NB4 (cell line): ENCODE results near the gene MAPK6.
A peak's percentile ranks its signal among the peaks of the same experiment; 100 is the strongest.
"Not testable (repeated sequence)": the region's sequence is repeated elsewhere in the genome, so short reads cannot be mapped to it uniquely, and the experiment has no call there.

Experiments
- DNase-seq: peaks from one replicate; pipeline ENCODE4 v3.0.0; 2010; ENCODE audit warnings: low read depth
- H3K4me3 ChIP-seq: one replicate; pipeline ENCODE4 v1.5.1; 2011; ENCODE audit warnings: mild to moderate bottlenecking, low read depth, low read length, moderate library complexity
- MYC ChIP-seq: IDR thresholded peaks from 2 replicates; pipeline ENCODE4 v1.6.1; 2011; ENCODE audit warnings: low read depth, low read length
- POLR2A ChIP-seq: IDR thresholded peaks from 2 replicates; pipeline ENCODE4 v1.6.1; 2011; ENCODE audit warnings: mild to moderate bottlenecking; ENCODE audit not compliant: insufficient read length; ENCODE audit errors: extremely low read depth
- TF ChIP-seq, protein P1 (sequence below): IDR thresholded peaks from one replicate; pipeline ENCODE4 v1.5.1; 2012; ENCODE audit warnings: low read depth, low read length
- TF ChIP-seq, protein P2 (sequence below): IDR thresholded peaks from 2 replicates; pipeline ENCODE4 v1.6.1; 2011; ENCODE audit warnings: low read depth, low read length

The MAPK6 gene

DNA sequence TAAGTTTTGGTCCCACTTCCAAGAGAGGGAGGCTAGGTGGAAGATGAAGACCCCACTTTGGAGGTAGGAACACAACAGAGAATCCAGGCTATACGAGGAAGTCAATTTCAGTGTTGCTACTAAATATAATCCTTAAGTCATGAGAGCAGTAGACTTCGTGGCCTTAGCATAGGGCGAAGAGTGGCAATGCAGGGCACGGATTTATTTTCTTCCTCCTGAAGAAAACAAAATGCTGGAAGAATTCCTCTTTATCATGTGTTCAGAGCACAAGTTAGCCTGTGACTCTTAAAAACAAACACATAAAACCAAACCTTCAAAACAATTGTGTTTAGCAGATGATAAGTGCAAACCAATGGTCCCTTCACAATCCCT lies 74.1 kb downstream of the MAPK6 start:
- no peak for DNase-seq
- H3K4me3 ChIP-seq, result no peak overlapping the region
- TF ChIP-seq POLR2A (no peak), MYC (no peak)
- TF ChIP-seq, protein P1, sequence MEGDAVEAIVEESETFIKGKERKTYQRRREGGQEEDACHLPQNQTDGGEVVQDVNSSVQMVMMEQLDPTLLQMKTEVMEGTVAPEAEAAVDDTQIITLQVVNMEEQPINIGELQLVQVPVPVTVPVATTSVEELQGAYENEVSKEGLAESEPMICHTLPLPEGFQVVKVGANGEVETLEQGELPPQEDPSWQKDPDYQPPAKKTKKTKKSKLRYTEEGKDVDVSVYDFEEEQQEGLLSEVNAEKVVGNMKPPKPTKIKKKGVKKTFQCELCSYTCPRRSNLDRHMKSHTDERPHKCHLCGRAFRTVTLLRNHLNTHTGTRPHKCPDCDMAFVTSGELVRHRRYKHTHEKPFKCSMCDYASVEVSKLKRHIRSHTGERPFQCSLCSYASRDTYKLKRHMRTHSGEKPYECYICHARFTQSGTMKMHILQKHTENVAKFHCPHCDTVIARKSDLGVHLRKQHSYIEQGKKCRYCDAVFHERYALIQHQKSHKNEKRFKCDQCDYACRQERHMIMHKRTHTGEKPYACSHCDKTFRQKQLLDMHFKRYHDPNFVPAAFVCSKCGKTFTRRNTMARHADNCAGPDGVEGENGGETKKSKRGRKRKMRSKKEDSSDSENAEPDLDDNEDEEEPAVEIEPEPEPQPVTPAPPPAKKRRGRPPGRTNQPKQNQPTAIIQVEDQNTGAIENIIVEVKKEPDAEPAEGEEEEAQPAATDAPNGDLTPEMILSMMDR, result no peak
- TF ChIP-seq, protein P2, sequence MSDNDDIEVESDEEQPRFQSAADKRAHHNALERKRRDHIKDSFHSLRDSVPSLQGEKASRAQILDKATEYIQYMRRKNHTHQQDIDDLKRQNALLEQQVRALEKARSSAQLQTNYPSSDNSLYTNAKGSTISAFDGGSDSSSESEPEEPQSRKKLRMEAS, result no peak

DNA sequence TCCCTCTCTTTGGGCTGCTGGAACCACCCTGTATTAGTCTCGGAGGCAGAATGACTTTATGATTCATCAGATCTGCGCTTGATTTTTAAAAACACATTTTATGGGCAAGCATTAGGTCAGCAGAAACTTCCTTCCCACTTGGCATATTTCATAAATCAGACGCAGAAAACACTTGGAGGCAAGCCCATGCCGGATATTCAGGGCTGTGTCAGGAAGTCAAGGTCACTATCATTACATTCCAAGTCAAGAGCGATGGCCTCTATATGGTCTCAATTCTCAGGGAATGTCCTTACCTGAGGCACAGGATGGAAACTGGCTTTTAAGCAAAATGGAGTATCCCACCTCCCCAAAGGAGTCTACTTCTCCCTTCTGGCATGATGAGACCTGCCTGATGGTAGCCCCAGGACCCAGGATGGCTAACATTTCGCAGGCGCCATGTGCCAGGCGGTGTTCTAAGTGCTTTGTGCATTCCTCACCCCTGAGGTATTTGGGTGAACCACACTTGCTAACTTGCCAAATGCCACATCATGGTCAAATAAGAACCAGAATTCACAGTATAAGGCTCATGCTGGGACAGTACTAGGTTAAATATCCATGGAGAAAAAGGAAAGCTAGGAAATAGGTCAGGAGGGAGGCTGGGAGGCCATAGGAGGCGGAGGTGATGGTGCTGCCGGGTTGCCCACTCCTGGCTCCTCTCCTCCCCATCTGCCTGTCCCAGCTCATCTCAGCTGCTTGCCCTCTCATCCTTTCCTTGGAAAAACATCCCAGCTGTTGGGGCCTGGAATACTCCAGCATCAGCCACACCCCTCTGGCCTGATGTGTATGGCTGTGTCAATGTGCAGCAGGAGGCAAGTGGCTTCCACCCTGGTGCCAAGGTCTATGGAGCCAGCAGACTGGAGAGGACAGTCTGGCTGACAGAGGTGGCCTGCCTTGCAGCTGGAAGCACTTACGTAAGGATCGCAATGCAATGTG lies 74.8 kb downstream of the MAPK6 start:
- TF ChIP-seq, protein P2, result no peak
- TF ChIP-seq POLR2A (no peak), MYC (no peak)
- TF ChIP-seq, protein P1, result no peak
- H3K4me3 ChIP-seq, result no peak overlapping the region
- no peak for DNase-seq

DNA sequence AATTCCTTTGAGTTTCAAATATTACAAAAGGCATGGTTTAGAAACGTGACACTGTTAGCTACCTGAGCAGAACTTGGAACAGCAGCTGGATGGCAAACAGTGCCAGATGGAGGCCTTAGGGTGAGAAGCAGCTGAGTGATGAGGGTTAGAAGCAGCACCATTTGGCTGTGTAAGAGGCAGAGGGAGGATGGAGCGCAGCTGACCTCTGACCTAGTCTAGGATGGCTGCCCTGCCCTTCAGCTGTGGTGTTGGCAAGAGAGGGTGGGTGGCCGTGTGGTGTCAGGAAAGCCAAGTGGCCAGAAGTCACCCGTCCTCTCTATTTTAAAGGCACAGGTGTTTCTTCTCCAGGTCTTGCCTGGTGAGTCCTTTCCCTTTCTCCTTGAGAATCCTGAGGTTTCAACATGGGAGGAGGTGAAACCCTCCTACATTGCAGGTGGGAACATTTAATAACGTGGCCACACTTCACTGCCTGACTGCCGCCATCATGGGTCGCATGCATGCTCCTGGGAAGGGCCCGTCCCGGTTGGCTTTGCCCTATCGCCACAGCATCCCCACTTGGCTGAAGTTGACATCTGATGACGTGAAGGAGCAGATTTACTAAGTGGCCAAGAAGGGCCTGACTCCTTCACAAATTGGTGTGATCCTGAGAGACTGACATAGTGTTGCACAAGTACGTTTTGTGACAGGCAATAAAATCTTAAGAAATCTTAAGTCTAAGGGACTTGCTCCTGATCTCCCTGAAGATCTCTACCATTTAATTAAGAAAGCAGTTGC lies 76.0 kb downstream of the MAPK6 start:
- TF ChIP-seq, protein P1, result no peak
- peak; percentile 67 for DNase-seq
- H3K4me3 ChIP-seq, result no peak overlapping the region

DNA sequence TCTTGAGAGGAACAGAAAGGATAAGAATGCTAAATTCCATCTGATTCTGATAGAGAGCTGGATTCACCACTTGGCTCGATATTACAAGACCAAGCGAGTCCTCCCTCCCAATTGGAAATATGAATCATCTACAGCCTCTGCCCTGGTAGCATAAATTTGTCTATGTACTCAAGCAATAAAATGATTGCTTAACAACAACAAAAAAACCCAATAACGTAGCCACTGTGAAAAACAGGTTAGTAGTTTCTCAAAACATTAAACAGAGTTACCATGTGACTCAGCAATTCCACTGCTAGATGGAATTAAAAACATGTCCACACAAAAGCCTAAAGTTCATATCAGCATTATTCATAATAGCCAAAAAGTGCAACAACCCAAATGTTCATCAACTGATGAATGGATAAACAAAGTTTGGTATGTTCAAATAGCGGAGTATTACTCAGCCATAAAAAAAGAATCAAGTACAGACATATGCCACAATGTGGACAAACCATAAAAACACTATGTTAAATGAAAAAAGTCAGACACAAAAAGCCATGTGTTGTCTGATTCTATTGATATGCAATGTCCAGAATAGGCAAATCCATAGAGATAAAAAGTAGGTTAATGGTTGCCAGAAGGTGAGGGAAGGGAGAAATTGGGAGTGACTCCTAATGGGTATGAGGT lies 76.7 kb downstream of the MAPK6 start:
- TF ChIP-seq, protein P2, result no peak
- no peak for TF ChIP-seq POLR2A
- TF ChIP-seq, protein P1, result no peak
- TF ChIP-seq MYC, result no peak
- DNase-seq, result peak; percentile 80
- no peak overlapping the region for H3K4me3 ChIP-seq

DNA sequence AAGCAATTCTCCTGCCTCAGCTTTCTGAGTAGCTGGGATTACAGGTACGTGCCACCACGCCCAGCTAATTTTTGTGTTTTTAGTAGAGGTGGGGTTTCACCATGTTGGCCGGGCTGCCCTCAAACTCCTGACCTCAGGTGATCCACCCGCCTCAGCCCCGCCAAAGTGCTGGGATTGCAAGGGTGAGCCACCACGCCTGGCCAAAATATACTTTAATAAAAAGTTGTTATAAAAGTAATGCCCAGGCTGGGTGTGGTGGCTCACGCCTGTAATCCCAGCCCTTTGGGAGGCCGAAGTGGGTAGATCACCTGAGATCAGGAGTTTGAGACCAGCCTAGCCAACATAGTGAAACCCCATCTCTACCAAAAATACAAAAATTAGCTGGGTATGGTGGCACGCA lies 77.5 kb downstream of the MAPK6 start:
- H3K4me3 ChIP-seq, DNase-seq: not testable (repeated sequence)

DNA sequence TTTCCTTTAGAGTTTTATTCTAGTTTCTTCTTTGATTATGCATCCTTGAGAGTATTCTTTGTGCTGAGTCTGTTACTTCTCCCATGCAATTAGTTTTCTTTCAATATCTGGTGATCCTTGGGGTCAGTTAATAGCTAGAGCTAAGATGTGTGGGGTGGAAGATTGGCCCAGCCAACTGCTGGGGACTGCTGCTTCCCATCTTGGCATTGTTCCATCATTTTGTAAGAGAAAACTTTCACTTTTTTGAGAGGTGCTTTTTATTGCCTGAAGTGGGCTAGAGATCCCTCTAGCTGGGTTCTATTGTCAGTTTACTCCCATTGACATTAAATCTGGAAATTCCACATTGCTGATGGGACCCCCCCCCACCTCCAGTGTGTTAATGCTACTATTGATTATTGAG lies 78.2 kb downstream of the MAPK6 start:
- TF ChIP-seq MYC (no peak), POLR2A (no peak)
- TF ChIP-seq, protein P1, result no peak
- TF ChIP-seq, protein P2, result no peak
- DNase-seq, result no peak
- no peak overlapping the region for H3K4me3 ChIP-seq
